SU-DHL-6 (cell line): ENCODE measurements around the gene THNSL1.

ENCODE experiments used
- CTCF ChIP-seq: fragments of 200-600 bp; sonication (generic); IDR thresholded peaks from one replicate; pipeline ENCODE4 v1.5.1; 2017; ENCODE audit warnings: antibody characterized with exemption, mild to moderate bottlenecking, low read length, moderate library complexity; ENCODE audit not compliant: insufficient read depth, poor library complexity, severe bottlenecking
- EZH2phosphoT487 ChIP-seq: fragments of 200-600 bp; sonication (generic), shearing (Covaris generic); conservative IDR thresholded peaks from 2 replicates; pipeline ENCODE4 v1.6.1; 2018; ENCODE audit warnings: mild to moderate bottlenecking, antibody characterized with exemption, low read length, moderate library complexity, mixed read lengths

- no peak for TF ChIP-seq CTCF
- no peak for TF ChIP-seq EZH2phosphoT487
Observed at GRCh38 chr10:24995072-24995471, 21.3 kb upstream of the THNSL1 start.
